Endothelial cell of umbilical vein (primary cell): ENCODE measurements around the gene SPACDR. TPM values are rescaled to one million over a fixed set of nuclear protein-coding genes. Genes with fewer than 3 reads are reported as not detected.

Experiments
- BruUV-seq: library from RNA; stranded (reverse); fragments of 400-500 nt; replicated peaks from 2 replicates; lab custom pipeline; 2021; lab: Mats Ljungman, UMichigan
- CTCF ChIA-PET: fragments of 300-600, 350-600 bp; sonication (Branson Sonifier 250); formaldehyde crosslinking; loops from one replicate; lab custom pipeline; 2021; ENCODE audit warnings: antibody characterized with exemption, inconsistent platforms; lab: Charles Lee
- POLR2A ChIA-PET: fragments of 300-600, 350-600 bp; sonication (Branson Sonifier 250); formaldehyde crosslinking; loops from one replicate; lab custom pipeline; 2021; ENCODE audit warnings: antibody characterized with exemption, inconsistent platforms; lab: Charles Lee
- DNase-seq: peaks from one replicate; pipeline ENCODE4 v3.0.0-alpha.2; 2011; ENCODE audit warnings: low read depth, low spot score
- FAIRE-seq: peaks from 2 replicates; lab custom pipeline; 2011; peaks lifted over from hg19 to GRCh38; lab: Jason Lieb, UNC
- H2AFZ ChIP-seq: 2 replicates; pipeline ENCODE4 v1.6.0; 2012; ENCODE audit warnings: low read depth, low read length, control low read depth, inconsistent platforms
- H3K27ac ChIP-seq: 2 replicates; pipeline ENCODE4 v1.5.1; 2011; ENCODE audit warnings: low read depth, mild to moderate bottlenecking, control low read depth, low read length, moderate library complexity; ENCODE audit not compliant: insufficient read depth
- H3K27me3 ChIP-seq, 2 experiments: 2 replicates each; pipeline versions ENCODE4 v1.6.0 to v1.6.1; 2011; ENCODE audit warnings: low read length in 2 of 2, mixed read lengths in 1 of 2; ENCODE audit not compliant: control insufficient read depth in 2 of 2, insufficient read depth in 2 of 2
- H3K36me3 ChIP-seq, 2 experiments: 2 replicates in 1 of 2; 3 replicates in 1 of 2; pipeline ENCODE4 v1.5.1; 2011; ENCODE audit warnings: low read length in 2 of 2, mild to moderate bottlenecking in 1 of 2, moderate library complexity in 1 of 2; ENCODE audit not compliant: control insufficient read depth in 2 of 2, insufficient read depth in 2 of 2; ENCODE audit errors: extremely low read depth in 1 of 2
- H3K4me1 ChIP-seq: 3 replicates; pipeline ENCODE4 v1.5.1; 2011; ENCODE audit warnings: mild to moderate bottlenecking, low read length; ENCODE audit not compliant: control insufficient read depth, insufficient read depth; ENCODE audit errors: extremely low read depth
- H3K4me2 ChIP-seq: 2 replicates; pipeline ENCODE4 v1.6.1; 2011; ENCODE audit warnings: low read length, control low read depth, mixed read lengths; ENCODE audit not compliant: insufficient read depth
- H3K4me3 ChIP-seq, 3 experiments: fragments of 200-600 bp in 1 of 3; sonication (generic), shearing (Covaris generic) in 1 of 3; replicated peaks in 1 of 3; 2 replicates each; pipeline ENCODE4 v1.5.1; 2011 to 2016; ENCODE audit warnings: control low read depth in 3 of 3, low read length in 3 of 3, mild to moderate bottlenecking in 2 of 3, inconsistent platforms in 1 of 3, low read depth in 1 of 3, moderate library complexity in 1 of 3; ENCODE audit not compliant: insufficient read depth in 1 of 3
- H3K79me2 ChIP-seq: 2 replicates; pipeline ENCODE4 v1.6.0; 2012; ENCODE audit warnings: low read length, inconsistent platforms; ENCODE audit not compliant: control insufficient read depth, insufficient read depth
- H3K9ac ChIP-seq: replicated peaks from 2 replicates; pipeline ENCODE3; 2011; ENCODE audit warnings: low read length, control low read depth; ENCODE audit not compliant: insufficient read depth; ENCODE audit errors: extremely low read depth
- H3K9me1 ChIP-seq: replicated peaks from 3 replicates; pipeline ENCODE4 v1.6.0; 2011; ENCODE audit warnings: mild to moderate bottlenecking, low read length; ENCODE audit not compliant: control insufficient read depth, insufficient read depth; ENCODE audit errors: extremely low read depth
- H3K9me3 ChIP-seq: replicated peaks from 2 replicates; pipeline ENCODE4 v1.5.1; 2012; ENCODE audit warnings: low read length, inconsistent platforms; ENCODE audit not compliant: control insufficient read depth, insufficient read depth
- H4K20me1 ChIP-seq: replicated peaks from 2 replicates; pipeline ENCODE3; 2011; ENCODE audit warnings: mild to moderate bottlenecking, low read length; ENCODE audit not compliant: control insufficient read depth, insufficient read depth; ENCODE audit errors: extremely low read depth
- CTCF ChIP-seq, 2 donors: IDR thresholded peaks; 1 replicate in 1 of 2; 2 replicates in 1 of 2; pipeline ENCODE4 v1.5.1; 2011; ENCODE audit warnings: low read length in 2 of 2, mild to moderate bottlenecking in 2 of 2, moderate library complexity in 2 of 2, control low read depth in 1 of 2, inconsistent platforms in 1 of 2, low read depth in 1 of 2; ENCODE audit not compliant: insufficient read depth in 1 of 2; ENCODE audit errors: extremely low read depth in 1 of 2
- EZH2 ChIP-seq: IDR thresholded peaks from 2 replicates; pipeline ENCODE4 v1.6.1; 2012; ENCODE audit warnings: borderline replicate concordance, low read depth, mild to moderate bottlenecking, moderate library complexity, low read length, inconsistent platforms; ENCODE audit not compliant: severe bottlenecking
- FOS ChIP-seq: IDR thresholded peaks from 2 replicates; pipeline ENCODE4 v1.6.1; 2011; ENCODE audit warnings: mild to moderate bottlenecking, low read length, moderate library complexity, borderline replicate concordance; ENCODE audit not compliant: insufficient read depth
- GATA2 ChIP-seq: IDR thresholded peaks from 2 replicates; pipeline ENCODE4 v1.7.0; 2011; ENCODE audit warnings: low read depth, mild to moderate bottlenecking, moderate library complexity, mixed read lengths, low read length; ENCODE audit not compliant: insufficient read length, insufficient read depth
- JUN ChIP-seq: IDR thresholded peaks from 2 replicates; pipeline ENCODE4 v1.6.1; 2011; ENCODE audit warnings: borderline replicate concordance, low read depth; ENCODE audit not compliant: insufficient read length, insufficient read depth
- MAX ChIP-seq: IDR thresholded peaks from 2 replicates; pipeline ENCODE4 v1.6.1; 2011; ENCODE audit not compliant: insufficient read depth, insufficient read length
- MYC ChIP-seq: IDR thresholded peaks from one replicate; pipeline ENCODE4 v1.6.1; 2011; ENCODE audit warnings: mild to moderate bottlenecking, low read depth, low read length
- POLR2A ChIP-seq: IDR thresholded peaks from 2 replicates; pipeline ENCODE4 v1.6.1; 2012; ENCODE audit warnings: low read depth, mild to moderate bottlenecking, control low read depth, low read length
- POLR2AphosphoS5 ChIP-seq: IDR thresholded peaks from 2 replicates; pipeline ENCODE4 v1.6.1; 2012; ENCODE audit warnings: low read depth, mild to moderate bottlenecking, control low read depth, low read length, moderate library complexity; ENCODE audit not compliant: insufficient read depth
- dilution Hi-C: fragments of 300-500 bp; cut with MboI; formaldehyde crosslinking; loops from one replicate; pipeline ENCODE4 v1.15.0; 2019; ENCODE audit warnings: low sequenced_read_pairs; ENCODE audit not compliant: extremely low pct_ligation_motif_present
- intact Hi-C: fragments of 100-400 bp; cut with micrococcal nuclease; formaldehyde crosslinking; loops from one replicate; pipeline ENCODE4 v1.10.0; 2022
- polyA plus RNA-seq, 4 experiments: library from polyadenylated mRNA; depleted of rRNA in 3 of 4; stranded (reverse) in 3 of 4; unstranded in 1 of 4; fragments of >200 nt; gene quantifications; 2 replicates each; pipeline versions ENCODE4 v1.2.1 to v1.2.3, GENCODE V29; 2011 to 2012; ENCODE audit warnings: missing spikeins in 1 of 4
- total RNA-seq: library from RNA; stranded (reverse); gene quantifications from 2 replicates; pipeline ENCODE4 v1.2.3, GENCODE V29; 2021

Gene SPACDR
- total and polyA plus RNA-seq, 2 donors (not counting 3 experiments of a cell fraction or from before 2014, with no cell fraction given): 1.6 to 4.1 TPM

GRCh38 chr7:100434297-100435144 is 29.5 kb downstream of the SPACDR start:
- no peaks in the 10 kb centered on the region for H3K9me3 ChIP-seq
- no peaks in the 10 kb centered on the region for H4K20me1 ChIP-seq
- peaks cover 49% of the 10 kb centered on the region for H3K79me2 ChIP-seq
- TF ChIP-seq FOS (no peak), MYC (no peak), POLR2AphosphoS5 (no peak), GATA2 (no peak), JUN (no peak), CTCF (IDR thresholded peaks at IDR 0.05; ENCODE audit: extremely low read depth in 1 of 2, insufficient read depth in 1 of 2, low read depth in 1 of 2, low read length in 2 of 2) (no peak), POLR2A (no peak), EZH2 (no peak), MAX (no peak)
- no peaks in the 10 kb centered on the region for H3K9me1 ChIP-seq
- H3K9ac ChIP-seq: peak overlapping the region; percentile 93
- peaks cover 30% of the 10 kb centered on the region for H3K4me1 ChIP-seq
- no peak for FAIRE-seq
- H3K4me3 ChIP-seq: peak overlapping the region in 2 of 3 experiments; percentile 54 to 81
- DNase-seq: no peak
- CTCF ChIA-PET: interaction anchor here (1.0 to 1.4 kb wide), 2 partner anchors 16 to 21 kb away, joined by 4 to 6 read pairs; no protein-coding TSS in a partner anchor
- dilution Hi-C loops: no loop called here
- H3K27me3 ChIP-seq: no peaks in the 10 kb centered on the region
- H2AFZ ChIP-seq: no peak overlapping the region
- H3K27ac ChIP-seq: no peak overlapping the region
- POLR2A ChIA-PET: interaction anchor here (1.4 kb wide), 1 partner anchor 10 kb away, joined by 3 read pairs; no protein-coding TSS in a partner anchor
- intact Hi-C loops: no loop called here
- H3K4me2 ChIP-seq: peak overlapping the region; percentile 27
- H3K36me3 ChIP-seq: peaks cover 5 to 20% of the 10 kb centered on the region in 2 experiments
- BruUV-seq: TSS peak; percentile 35
